Activated CD4-positive, CD25-positive, alpha-beta regulatory T cell treated with anti-CD3 and anti-CD28 coated beads, Interleukin-2, amount 50 U/mL, for 24 hours (primary cell): ENCODE data around the gene PRICKLE1.

ENCODE experiments used
- ATAC-seq, 2 donors: fragments of 150-1000 bp; cut with Tn5 transposase; one replicate each; pipeline ENCODE4 v1.10.0; 2021; ENCODE audit warnings: mild to moderate bottlenecking in 1 of 2, moderate library complexity in 1 of 2

Gene PRICKLE1

DNA sequence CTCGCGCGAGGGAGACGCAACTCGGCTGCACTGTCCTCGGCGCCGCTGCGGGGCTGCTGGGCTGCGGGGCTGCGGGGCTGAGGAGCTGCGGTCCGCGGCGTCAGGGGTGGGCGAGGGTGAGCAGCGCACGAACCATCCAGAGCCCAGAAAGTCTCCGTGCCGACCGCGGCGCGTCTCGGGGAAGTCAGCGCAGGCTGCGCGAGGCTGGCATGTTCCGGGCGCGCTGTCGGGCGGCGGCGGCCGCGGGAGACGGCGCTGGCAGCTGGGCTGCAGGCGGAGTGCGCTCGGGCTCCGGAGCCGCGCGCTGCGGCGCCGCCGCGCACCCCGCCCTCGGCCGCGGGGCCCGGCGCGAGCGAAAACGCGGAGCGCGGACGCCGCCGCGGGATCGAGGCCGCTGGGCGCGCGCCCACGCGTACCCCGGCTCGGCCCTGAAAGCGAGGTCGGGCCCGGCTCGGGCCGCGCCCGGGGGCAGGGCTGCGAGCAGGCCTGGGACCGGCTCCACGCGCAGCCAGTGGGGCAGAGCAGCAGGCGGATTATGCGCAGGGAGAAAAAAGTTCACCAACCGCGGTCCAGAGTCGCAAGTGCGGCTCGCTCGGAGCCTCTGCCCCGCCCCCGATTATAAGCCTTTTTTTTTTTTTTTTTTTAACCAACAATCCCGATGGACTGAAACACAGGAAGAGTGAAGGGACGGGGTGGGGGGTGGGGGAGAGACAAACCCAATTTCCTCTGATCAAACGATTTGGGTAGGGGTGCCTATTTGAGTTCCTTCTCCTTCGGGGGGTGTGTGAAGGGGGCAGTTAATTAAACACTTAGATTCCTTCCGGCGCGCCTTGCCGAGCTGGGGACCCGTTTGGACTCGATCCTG lies at the start of gene PRICKLE1:
Gene PRICKLE1 (minus strand): TSS at position 282 of the 865 bp plus-strand sequence. CDS start 117,230 bp downstream, outside the sequence.
- ATAC-seq = peak; percentile 46 to 52

DNA sequence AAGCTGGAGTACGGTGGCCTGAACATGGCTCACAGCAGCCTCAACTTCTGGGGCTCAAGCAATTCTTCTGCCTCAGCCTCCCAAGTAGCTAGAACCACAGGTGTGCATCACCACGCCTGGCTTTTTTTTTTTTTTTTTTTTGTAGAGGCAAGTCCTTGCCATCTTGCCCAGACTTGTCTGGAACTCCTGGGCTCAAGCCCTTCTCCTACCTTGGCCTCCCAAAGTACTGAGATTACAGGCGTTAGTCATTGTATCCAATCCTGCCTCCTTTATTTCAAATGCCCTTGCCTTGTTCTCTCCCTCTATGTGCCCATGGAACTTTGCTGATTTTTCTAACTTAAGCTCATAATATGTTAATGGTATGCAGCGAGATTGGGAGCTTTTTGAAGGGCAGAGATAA lies 49.2 kb upstream of the PRICKLE1 start:
- ATAC-seq = no peak

DNA sequence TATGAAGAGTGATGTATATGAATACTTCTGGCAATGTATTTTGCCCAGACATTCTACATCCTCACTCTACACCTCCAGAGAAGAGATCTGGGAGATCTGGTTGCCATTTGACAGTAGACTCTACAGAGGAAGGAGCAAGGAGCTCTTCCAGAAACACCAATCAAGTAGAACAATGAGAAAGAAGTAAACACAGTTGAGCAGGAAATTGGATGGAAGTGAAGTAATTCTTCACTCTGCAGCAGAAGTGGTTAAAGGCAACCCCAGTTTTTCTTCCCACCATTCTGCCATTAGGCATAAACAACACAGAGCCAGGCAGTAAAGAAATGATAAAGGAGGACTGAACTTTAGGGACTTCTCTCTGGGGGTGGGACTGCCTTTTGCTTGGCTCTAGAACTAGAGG lies 48.5 kb upstream of the PRICKLE1 start:
- no peak for ATAC-seq

DNA sequence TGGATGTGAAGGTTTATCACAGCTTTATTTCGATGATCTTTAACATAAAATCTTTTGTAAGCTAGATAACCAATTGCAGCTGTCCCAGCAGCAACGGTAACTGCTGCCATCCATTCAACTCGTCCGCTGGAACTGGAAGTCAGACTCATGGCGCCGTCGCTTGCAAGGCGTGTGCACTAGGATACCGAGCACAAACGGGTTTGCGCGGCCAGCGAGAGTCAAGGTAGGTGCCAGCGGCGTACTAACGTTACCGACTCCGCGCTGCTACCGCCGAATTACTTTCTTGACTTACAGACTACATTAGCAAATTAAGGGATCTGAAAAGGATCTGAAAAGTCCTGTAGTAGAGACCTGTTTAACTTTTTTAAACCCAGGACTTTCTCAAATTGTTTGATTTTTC lies 47.4 kb upstream of the PRICKLE1 start:
- no peak for ATAC-seq

DNA sequence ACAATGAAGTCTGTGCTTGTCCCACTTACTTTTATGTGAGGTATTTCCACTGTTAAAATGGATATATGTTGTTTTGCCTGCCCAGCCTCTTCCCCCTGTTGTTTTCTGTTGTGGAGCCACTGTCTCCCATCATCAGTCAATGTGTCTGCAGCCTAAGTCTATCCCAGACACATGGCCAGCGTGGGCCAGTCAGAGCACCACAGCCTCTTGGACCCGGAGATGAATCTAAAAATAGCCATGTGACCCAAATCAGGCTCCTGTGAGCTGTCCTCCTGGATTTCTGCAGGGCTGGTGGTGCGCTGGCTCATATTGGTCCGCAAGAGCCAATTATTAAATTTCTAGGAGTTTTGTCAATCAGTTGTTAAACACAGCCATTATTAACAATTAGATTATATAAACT lies 44.0 kb upstream of the PRICKLE1 start:
- ATAC-seq = no peak

DNA sequence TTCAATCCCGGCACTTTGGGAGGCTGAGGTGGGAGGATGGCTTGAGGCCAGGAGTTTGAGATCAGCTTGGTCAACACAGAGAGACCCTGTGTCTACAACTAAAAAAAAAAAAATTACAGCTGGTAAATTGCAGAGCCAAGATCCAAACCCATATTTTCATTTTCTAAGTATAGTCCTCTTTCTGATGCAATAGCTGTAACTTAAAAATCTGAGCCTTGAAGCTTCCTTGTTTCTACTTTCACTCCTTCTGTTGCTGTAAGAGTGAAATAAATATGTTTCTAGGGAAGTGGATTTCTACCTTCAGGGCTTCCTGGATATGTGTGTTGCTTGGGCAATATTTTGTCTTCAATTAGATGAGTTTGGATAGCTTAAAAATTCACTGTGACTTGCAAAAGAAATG lies 42.0 kb upstream of the PRICKLE1 start:
- no peak for ATAC-seq

- no peak for ATAC-seq
Observed at GRCh38 chr12:42630314-42630713, 40.8 kb upstream of the PRICKLE1 start.

DNA sequence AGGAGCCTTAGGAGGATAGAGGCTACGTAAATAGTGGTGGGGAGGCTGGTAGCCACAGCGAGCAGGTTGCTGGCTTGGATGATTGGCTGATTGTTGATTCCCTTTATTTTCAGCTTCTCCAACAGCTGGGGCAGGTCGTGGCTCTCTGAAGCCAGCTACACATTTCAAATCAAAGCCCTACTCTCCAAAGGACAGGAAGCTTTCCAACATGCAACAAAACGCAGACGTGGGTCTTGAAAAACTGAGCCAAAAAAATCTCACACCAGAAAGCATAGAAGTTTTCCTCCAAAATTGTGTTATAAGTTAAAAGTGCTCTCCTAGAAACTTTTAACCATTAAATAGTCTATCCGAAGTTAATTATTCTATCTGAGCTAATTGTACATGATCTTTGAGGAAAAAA lies 37.6 kb upstream of the PRICKLE1 start:
- no peak for ATAC-seq

DNA sequence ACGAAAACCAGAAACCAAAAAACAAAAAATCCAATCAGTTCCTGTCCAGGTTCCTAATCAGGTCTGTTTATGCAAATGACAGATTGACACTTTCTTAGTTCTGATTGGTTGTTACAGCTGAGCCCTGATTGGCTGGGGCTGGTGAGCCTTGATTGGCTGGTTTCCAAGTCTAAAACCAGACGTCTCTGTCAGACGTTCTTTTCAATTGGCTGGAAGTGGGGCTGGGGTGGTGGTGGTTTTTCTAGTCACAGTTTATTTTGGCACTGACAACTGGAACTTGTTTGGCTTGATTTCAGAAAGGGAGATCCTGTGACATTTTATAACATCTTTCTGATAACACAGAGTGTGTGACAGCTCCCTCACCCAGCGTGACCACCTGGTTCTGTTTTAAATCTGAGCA lies 36.1 kb upstream of the PRICKLE1 start:
- ATAC-seq = no peak

- ATAC-seq = no peak
Observed at GRCh38 chr12:42617622-42618021, 28.1 kb upstream of the PRICKLE1 start.

DNA sequence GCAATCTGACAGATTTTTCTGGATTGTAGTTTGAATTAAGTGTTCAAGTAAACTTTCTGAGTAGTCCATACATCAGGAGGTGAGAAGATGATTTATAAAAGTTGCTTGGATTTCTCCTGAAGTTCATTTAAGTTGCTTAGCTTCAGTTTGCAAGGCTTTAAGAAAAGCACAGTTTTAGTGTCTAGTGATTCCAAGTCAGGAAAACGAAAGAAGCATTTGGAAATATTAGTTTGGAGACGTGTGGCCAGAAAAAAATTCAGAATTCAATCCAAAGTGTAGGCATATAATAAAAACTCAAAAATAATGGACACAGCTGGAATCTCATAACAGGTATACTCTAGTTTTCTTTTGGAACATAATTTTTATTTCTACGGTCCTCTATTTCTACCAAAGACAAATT lies 25.5 kb upstream of the PRICKLE1 start:
- no peak for ATAC-seq

DNA sequence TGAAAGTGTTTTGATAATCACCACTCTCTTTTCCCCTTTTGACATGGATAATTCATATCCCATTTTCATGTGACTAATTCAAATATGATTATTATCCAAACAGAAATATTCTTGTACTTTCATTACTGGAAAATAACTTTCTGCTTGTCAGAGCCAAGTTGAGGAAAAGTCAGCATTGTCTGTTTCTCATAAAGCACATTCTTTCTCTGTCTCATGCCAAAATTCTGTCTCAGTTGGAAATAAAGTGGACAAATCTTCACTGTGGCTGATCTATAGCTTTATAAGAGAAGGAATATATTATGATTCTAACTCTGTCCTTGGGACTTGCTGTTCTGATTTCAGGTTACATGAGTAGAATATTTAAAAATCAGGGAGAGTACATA lies 22.7 kb upstream of the PRICKLE1 start:
- no peak for ATAC-seq

GRCh38 chr12:42611571-42612230 lies 22.2 kb upstream of the PRICKLE1 start:
- no peak for ATAC-seq

- no peak for ATAC-seq
Observed at GRCh38 chr12:42609605-42610004, 20.1 kb upstream of the PRICKLE1 start.

DNA sequence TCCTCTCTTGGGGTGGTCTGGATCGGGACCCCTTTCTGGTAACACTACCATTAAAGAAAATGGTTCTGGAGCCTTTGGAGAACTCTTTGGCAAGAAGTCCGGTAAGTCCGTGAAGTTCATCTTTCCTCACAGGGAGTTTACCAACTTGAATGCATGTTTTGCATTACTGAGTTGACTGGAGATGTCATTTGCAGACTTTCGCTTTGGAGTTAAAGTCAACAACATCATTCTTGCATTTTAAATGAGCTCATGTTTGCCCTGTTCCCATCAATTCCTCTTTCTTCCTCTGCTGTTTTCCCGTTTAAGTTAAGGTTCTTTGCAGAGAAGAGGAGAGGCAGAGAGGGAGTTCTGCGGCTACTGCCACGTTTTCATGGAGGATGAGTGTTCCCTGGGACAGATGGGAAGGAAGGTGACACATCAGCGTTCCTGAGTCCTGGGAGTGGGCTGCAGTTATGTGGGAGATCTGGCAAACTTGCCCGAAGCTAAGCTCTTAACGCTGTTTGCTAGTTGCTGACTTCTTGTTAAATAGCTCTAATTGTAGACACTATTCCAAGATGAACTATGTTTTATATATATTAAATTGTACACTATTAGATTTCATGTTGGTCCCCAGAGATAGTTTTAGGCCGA lies 18.8 kb upstream of the PRICKLE1 start:
- no peak for ATAC-seq

- ATAC-seq = no peak
Observed at GRCh38 chr12:42607584-42608058, 18.1 kb upstream of the PRICKLE1 start.

- ATAC-seq = no peak
Observed at GRCh38 chr12:42606471-42606870, 16.9 kb upstream of the PRICKLE1 start.

DNA sequence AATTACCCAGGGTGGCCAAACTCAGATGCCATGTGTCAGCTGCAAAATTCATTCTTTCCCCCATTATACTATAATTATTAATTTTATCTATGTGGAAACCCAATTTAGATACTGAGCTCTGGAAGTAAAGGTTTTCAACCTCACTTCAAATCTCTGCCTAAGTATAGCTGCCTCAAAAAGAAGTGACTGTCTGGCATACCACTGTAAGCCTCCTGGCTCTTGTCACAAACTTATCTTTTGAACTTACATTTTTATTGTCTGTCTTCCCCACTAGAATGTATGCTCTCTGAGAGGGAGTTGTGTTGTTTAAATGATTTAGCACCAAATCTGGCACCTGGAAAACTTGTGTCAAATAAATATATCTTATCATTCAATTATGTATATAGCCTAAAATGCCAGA lies 16.1 kb upstream of the PRICKLE1 start:
- ATAC-seq = no peak

DNA sequence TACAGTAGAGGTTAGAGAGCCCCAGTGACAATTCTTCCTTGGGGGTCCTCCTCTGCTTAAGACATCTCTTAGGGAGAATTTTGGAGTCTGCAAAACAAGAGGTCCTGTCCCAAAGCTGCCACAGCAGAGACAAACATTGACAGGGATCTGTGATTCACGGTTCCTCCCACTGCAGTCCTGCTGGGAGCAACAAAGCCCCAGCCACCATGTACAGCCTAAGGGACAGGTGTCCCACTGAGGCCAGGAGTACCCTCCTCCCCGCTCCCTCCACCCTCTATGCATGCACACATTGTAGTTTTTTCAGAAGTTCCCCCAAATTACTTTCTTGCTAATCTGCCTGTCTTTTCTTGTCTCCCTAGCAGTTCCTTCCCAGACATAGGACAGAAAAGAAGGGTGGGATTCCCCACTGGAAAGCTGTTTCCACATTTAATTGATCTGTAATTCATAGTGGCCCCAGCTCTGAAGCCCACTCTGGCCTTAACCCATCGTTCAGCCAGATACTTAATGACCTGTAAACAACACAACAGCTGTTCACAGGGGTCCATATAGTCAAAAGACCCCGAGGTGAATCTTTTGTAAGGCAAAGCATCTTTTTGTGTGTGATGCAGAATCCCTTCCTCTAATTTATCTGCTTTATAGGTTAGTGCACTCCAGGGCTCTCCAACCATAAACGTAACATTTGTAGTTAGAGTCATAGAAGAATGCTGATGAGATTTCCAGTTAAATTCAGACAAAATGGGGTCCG lies 13.9 kb upstream of the PRICKLE1 start:
- no peak for ATAC-seq

GRCh38 chr12:42593874-42594273 lies 4.3 kb upstream of the PRICKLE1 start:
- no peak for ATAC-seq

DNA sequence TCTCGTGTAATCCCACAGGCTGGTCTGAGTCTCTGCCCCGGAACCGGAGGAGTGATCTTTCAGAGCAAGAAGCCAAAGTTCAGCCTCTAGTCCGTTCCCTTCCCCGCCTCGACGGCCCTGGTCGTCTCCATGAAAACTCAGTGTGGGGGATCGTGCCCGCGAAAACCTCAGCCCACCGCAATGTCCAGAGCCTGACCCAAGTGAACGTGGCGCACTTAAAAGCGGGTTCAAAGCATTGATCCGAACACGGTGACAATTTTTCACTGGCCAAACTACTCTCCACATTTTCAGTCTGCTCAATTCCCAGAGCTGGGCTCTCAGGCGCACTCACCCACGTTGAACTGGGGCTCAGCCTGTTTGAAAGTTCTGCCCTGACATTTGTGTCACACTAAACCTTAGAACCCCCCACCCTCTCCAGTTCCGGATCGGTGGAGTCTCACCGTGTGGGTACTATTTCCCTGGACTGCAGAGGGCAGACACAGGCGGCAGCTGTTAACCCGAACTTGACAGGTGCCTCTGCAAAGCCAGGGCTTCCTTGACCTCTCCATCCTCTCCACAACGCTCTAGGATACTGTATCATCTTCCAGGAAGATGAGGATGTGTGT lies 886 bp upstream of the PRICKLE1 start:
- ATAC-seq = no peak
